PC-3 (cell line): ENCODE measurements around the gene MBOAT7. TPM values are rescaled to one million over a fixed set of nuclear protein-coding genes. Genes with fewer than 3 reads are reported as not detected.

Experiments used
- ATAC-seq: fragments of 200-7000 bp; cut with Tn5 transposase; 2 replicates; pipeline ENCODE4 v1.9.1; 2020; ENCODE audit warnings: mild to moderate bottlenecking, moderate library complexity
- BruUV-seq: library from RNA; stranded (reverse); fragments of 400-500 nt; replicated peaks from 2 replicates; lab custom pipeline; 2021; lab: Mats Ljungman, UMichigan
- CTCF ChIA-PET: fragments of 300-600 bp; sonication (Branson Sonifier 250); formaldehyde crosslinking; loops from one replicate; lab custom pipeline; 2022; ENCODE audit warnings: antibody characterized with exemption; lab: Charles Lee
- POLR2A ChIA-PET: fragments of 300-600 bp; sonication (Branson Sonifier 250); formaldehyde crosslinking; loops from one replicate; lab custom pipeline; 2022; ENCODE audit warnings: antibody characterized with exemption; ENCODE audit not compliant: unreplicated experiment; lab: Charles Lee
- DNase-seq: peaks from one replicate; pipeline ENCODE4 v3.0.0-alpha.2; 2015
- H2AFZ ChIP-seq: fragments of 300-600 bp; sonication (generic); 2 replicates; pipeline ENCODE4 v1.6.0; 2016; ENCODE audit warnings: antibody characterized with exemption, low read length
- H3F3A ChIP-seq: fragments of 300-600 bp; sonication (generic); one replicate; pipeline ENCODE4 v1.6.0; 2017; ENCODE audit warnings: antibody characterized with exemption, low read length, control low read depth, mild to moderate bottlenecking; ENCODE audit not compliant: unreplicated experiment
- H3K27ac ChIP-seq: fragments of 300-600 bp; sonication (generic); 2 replicates; pipeline ENCODE4 v1.5.1; 2016; ENCODE audit warnings: mild to moderate bottlenecking, low read length
- H3K27me3 ChIP-seq: fragments of 300-600 bp; sonication (generic); 2 replicates; pipeline ENCODE4 v1.6.1; 2016; ENCODE audit warnings: low read length, mixed read lengths
- H3K36me3 ChIP-seq: fragments of 300-600 bp; sonication (generic); 2 replicates; pipeline ENCODE4 v1.6.1; 2016; ENCODE audit warnings: low read depth, mixed run types, low read length, mixed read lengths
- H3K4me1 ChIP-seq: fragments of 300-600 bp; sonication (generic); 2 replicates; pipeline ENCODE4 v1.5.1; 2016; ENCODE audit warnings: low read length; ENCODE audit not compliant: insufficient read depth
- H3K4me2 ChIP-seq: fragments of 300-600 bp; sonication (generic); 2 replicates; pipeline ENCODE4 v1.6.0; 2016; ENCODE audit warnings: low read length
- H3K4me3 ChIP-seq: fragments of 300-600 bp; sonication (generic); 2 replicates; pipeline ENCODE4 v1.5.1; 2016; ENCODE audit warnings: mild to moderate bottlenecking, low read length, mixed read lengths
- H3K79me2 ChIP-seq: fragments of 300-600 bp; sonication (generic); 2 replicates; pipeline ENCODE4 v1.6.1; 2017; ENCODE audit warnings: low read length, mixed read lengths
- H3K9ac ChIP-seq: fragments of 300-600 bp; sonication (generic); 2 replicates; pipeline ENCODE4 v1.6.0; 2016; ENCODE audit warnings: mild to moderate bottlenecking, low read length
- H3K9me2 ChIP-seq: fragments of 300-600 bp; sonication (generic); replicated peaks from 2 replicates; pipeline ENCODE4 v1.6.1; 2016; ENCODE audit warnings: mixed run types, low read length, mixed read lengths
- H3K9me3 ChIP-seq: fragments of 300-600 bp; sonication (generic); 2 replicates; pipeline ENCODE4 v1.6.1; 2016; ENCODE audit warnings: low read length, mixed read lengths
- H4K20me1 ChIP-seq: fragments of 300-600 bp; sonication (generic); 2 replicates; pipeline ENCODE4 v1.6.1; 2016; ENCODE audit warnings: low read length, mixed read lengths
- EZH2 ChIP-seq: fragments of 300-600 bp; sonication (generic); IDR thresholded peaks from one replicate; pipeline ENCODE4 v1.6.1; 2017; ENCODE audit warnings: antibody characterized with exemption, mild to moderate bottlenecking, low read length; ENCODE audit not compliant: unreplicated experiment
- EZH2phosphoT487 ChIP-seq: fragments of 300-600 bp; sonication (generic); IDR thresholded peaks from 2 replicates; pipeline ENCODE4 v1.6.1; 2018; ENCODE audit warnings: mild to moderate bottlenecking, antibody characterized with exemption, low read length, borderline replicate concordance
- intact Hi-C: fragments of 100-400 bp; cut with micrococcal nuclease; formaldehyde crosslinking; loops from 2 replicates; pipeline ENCODE4 v1.9.0; 2023
- total RNA-seq: library from RNA; depleted of rRNA; stranded (reverse); fragments of >200 nt; gene quantifications from 2 replicates; pipeline ENCODE4 v1.2.3, GENCODE V29; 2014
- TF ChIP-seq, protein P1 (sequence below): fragments of 300-600 bp; sonication (generic); conservative IDR thresholded peaks from 2 replicates; pipeline ENCODE4 v1.5.1; 2017; ENCODE audit warnings: antibody characterized with exemption, low read depth, mild to moderate bottlenecking, low read length

MBOAT7 gene
- total RNA-seq, 1 experiment from 2014 or later: 231 TPM

DNA sequence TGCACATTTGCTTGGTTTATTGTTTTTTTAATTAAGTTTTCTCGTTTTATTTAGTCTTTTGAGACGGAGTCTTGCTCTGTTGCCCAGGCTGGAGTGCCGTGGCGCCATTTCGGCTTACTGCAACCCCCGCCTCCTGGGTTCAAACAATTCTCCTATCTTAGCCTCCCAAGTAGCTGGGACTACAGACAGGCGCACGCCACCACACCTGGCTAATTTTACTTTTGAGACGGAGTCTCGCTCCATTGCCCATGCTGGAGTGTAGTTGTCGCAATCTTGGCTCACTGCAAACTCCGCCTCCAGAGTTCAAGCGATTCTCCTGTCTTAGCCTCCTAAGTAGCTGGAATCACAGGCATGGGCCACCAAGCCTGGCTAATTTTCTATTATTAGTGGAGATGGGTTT is 12.6 kb upstream of the MBOAT7 start:
- Histone ChIP-seq H3K9me2 (no peaks in the 10 kb centered on the region), H3K4me1 (peaks cover 40% of the 10 kb centered on the region), H3K27me3 (no peaks in the 10 kb centered on the region), H3K4me2 (peak overlapping the region; percentile 93), H3K9ac (peak overlapping the region; percentile 98), H3K9me3 (no peaks in the 10 kb centered on the region), H3K79me2 (peaks cover 72% of the 10 kb centered on the region), H2AFZ (no peak overlapping the region), H3K27ac (no peak overlapping the region), H3K36me3 (peaks cover 60% of the 10 kb centered on the region), H3K4me3 (peak overlapping the region; percentile 96), H3F3A (peaks cover 32% of the 10 kb centered on the region), H4K20me1 (peaks cover 61% of the 10 kb centered on the region)
- ChIA-PET CTCF (no interaction called here), POLR2A (interaction anchor here (0.7 kb wide), 1 partner anchor 8 kb away, joined by 3 read pairs; no protein-coding TSS in a partner anchor)
- TF ChIP-seq EZH2phosphoT487 (no peak), EZH2 (no peak)
- TF ChIP-seq, protein P1, sequence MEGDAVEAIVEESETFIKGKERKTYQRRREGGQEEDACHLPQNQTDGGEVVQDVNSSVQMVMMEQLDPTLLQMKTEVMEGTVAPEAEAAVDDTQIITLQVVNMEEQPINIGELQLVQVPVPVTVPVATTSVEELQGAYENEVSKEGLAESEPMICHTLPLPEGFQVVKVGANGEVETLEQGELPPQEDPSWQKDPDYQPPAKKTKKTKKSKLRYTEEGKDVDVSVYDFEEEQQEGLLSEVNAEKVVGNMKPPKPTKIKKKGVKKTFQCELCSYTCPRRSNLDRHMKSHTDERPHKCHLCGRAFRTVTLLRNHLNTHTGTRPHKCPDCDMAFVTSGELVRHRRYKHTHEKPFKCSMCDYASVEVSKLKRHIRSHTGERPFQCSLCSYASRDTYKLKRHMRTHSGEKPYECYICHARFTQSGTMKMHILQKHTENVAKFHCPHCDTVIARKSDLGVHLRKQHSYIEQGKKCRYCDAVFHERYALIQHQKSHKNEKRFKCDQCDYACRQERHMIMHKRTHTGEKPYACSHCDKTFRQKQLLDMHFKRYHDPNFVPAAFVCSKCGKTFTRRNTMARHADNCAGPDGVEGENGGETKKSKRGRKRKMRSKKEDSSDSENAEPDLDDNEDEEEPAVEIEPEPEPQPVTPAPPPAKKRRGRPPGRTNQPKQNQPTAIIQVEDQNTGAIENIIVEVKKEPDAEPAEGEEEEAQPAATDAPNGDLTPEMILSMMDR: no peak
- no peak for DNase-seq
- ATAC-seq: no peak
- intact Hi-C loops: loop anchor here (5.0 kb wide), 1 partner anchor 40 kb away; no protein-coding TSS in a partner anchor
- BruUV-seq: no TSS peak

DNA sequence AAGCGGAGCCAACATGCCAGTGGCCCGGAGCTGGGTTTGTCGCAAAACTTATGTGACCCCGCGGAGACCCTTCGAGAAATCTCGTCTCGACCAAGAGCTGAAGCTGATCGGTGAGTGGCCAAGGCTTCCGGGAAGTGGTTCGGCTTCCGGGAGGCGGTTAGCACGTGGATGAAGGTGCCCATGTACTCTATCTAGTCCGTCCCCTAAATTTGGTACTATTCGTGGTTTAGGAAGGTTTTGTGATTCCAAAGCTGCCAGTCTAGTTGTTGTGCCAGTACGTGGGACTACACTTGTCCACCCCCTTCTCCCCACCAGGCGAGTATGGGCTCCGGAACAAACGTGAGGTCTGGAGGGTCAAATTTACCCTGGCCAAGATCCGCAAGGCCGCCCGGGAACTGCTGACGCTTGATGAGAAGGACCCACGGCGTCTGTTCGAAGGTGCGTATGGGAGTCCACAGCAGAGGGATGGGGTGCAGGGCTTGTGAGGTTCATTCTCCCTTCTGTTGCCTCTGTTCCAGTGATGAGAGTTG is 11.9 kb upstream of the MBOAT7 start:
- H2AFZ ChIP-seq: no peak overlapping the region
- H3K9ac ChIP-seq: peak overlapping the region; percentile 98
- TSS peak; percentile 68 for BruUV-seq
- peak; percentile 2 for DNase-seq
- no peak for ATAC-seq
- ChIA-PET POLR2A (interaction anchor here (0.6 to 0.9 kb wide), 5 partner anchors 9 to 532 kb away, joined by 3 to 22 read pairs (median 4); partner anchors contain the start of genes CNOT3, MBOAT7 and TSEN34), CTCF (interaction anchor here (0.6 kb wide), 1 partner anchor 155 kb away, joined by 4 read pairs; no protein-coding TSS in a partner anchor)
- peaks cover 54% of the 10 kb centered on the region for H4K20me1 ChIP-seq
- no peak for TF ChIP-seq EZH2
- no peak for TF ChIP-seq EZH2phosphoT487
- TF ChIP-seq, protein P1: no peak
- H3K79me2 ChIP-seq: peaks cover 64% of the 10 kb centered on the region
- peaks cover 32% of the 10 kb centered on the region for H3F3A ChIP-seq
- H3K4me1 ChIP-seq: peaks cover 35% of the 10 kb centered on the region
- no peaks in the 10 kb centered on the region for H3K9me2 ChIP-seq
- H3K27ac ChIP-seq: peak overlapping the region; percentile 86
- intact Hi-C loops: loop anchor here (5.0 kb wide), 1 partner anchor 39 kb away; no protein-coding TSS in a partner anchor
- no peaks in the 10 kb centered on the region for H3K27me3 ChIP-seq
- H3K9me3 ChIP-seq: no peaks in the 10 kb centered on the region
- peak overlapping the region; percentile 96 for H3K4me3 ChIP-seq
- peaks cover 53% of the 10 kb centered on the region for H3K36me3 ChIP-seq
- H3K4me2 ChIP-seq: peak overlapping the region; percentile 93

- no peak overlapping the region for H3K4me2 ChIP-seq
- H3K27me3 ChIP-seq: no peaks in the 10 kb centered on the region
- no TSS peak for BruUV-seq
- peaks cover 37% of the 10 kb centered on the region for H3K36me3 ChIP-seq
- H3K9me3 ChIP-seq: no peaks in the 10 kb centered on the region
- DNase-seq (no peak), ATAC-seq (no peak)
- CTCF ChIA-PET: no interaction called here
- TF ChIP-seq EZH2phosphoT487 (no peak), EZH2 (no peak)
- TF ChIP-seq, protein P1: no peak
- H4K20me1 ChIP-seq: peaks cover 35% of the 10 kb centered on the region
- no peak overlapping the region for H3K4me3 ChIP-seq
- H3K4me1 ChIP-seq: peaks cover 28% of the 10 kb centered on the region
- H3F3A ChIP-seq: peaks cover 22% of the 10 kb centered on the region
- POLR2A ChIA-PET: interaction anchor here (0.6 to 1.2 kb wide), 4 partner anchors 8 to 26 kb away, joined by 3 to 19 read pairs (median 4); partner anchors contain the start of genes TMC4 and TSEN34
- intact Hi-C loops: no loop called here
- no peak overlapping the region for H3K27ac ChIP-seq
- no peak overlapping the region for H2AFZ ChIP-seq
- H3K79me2 ChIP-seq: peaks cover 46% of the 10 kb centered on the region
- H3K9ac ChIP-seq: no peak overlapping the region
- no peaks in the 10 kb centered on the region for H3K9me2 ChIP-seq
Measured at GRCh38 chr19:54199401-54199800, 10.0 kb upstream of the MBOAT7 start.
